ENCODE data around the gene NPTX1.

Gene NPTX1

DNA sequence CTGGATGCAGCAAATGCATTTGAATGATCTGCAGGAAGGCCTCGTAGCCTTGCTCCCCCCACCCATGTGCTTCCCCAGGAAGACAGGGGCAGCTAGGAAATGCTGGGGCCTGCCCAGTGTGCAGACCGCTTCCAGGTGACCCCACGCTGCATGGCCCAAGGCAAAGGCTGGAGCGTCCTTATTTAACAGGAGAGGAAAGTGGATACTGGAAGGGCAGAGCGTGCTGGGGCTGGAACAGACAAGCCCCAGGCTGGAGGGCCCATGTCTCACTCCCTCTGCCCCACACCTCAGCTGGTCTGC lies 26.1 kb upstream of the NPTX1 start:
- DNase-seq, result no peak

DNA sequence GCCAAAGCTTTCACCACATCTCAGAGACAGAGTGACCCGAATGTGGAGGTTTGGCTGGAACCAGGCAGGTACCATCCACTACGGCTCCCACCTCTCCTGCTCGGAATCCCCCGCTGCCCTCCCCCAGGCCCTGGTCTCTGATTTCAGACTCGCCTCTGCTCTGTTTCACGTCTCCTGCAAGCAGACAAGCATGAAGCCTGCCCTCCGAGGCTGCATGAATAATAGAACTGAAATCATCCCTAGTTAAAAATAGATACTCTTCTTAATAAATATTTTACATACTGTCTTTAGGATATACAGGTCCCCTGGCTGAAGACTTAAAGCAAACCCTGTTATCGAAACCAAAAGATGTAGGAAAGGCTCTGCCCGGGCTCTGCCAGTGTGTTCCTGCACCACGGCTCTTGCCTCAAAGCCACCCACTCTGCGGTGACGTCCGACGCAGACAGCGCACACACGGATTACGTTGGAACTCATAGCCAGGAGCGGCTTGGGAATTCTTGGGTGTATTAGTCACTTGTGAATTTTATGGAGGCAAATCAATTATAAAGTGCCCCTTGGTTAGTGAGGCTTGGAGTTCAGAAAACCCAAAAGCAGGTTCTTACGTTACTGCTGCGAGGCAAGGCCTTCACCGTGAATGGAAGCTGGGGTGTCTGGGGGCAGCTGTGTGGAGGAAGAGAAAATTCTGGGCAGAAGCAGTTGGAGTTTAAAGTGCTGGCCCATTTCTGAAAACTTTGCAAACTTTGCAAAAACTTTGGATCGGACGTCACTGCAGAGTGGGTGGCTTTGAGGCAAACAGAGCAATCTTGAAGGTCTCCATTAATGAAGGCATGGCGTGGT lies 25.6 kb upstream of the NPTX1 start:
- no peak for DNase-seq

DNA sequence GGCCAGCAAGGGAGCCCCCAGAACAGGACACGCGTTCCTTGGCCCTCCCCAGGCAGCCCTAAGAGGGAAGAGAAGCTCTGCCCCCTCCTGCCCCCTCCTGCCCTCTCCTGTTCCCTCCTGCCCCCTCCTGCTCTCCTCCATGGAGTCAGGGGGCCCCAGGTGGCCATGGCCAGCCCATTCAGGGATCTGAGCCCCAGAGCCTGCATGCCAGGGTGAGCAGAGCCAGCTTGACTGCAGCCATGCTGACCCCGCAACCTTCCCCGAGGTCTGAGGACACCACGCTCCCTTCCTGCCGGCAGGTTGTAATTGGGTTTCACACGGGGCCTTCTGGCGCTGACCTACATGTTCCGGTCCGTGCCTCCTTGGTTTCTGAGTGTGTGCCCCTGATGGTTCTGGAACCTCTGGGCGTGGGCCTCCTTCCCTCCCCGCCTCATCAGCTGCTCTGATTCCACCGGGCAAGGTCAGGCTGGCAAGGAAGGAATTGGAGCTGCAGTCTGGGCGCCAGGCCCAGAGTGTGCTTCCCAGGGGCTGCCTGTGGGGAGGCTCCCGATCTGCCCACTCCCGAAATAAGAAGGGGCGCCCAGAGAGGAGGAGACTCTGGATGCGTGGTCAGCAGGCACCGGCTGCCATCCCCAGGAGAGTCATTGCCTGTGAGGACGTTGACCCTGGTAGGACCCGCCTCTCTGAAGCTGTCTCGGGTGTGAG lies 23.7 kb upstream of the NPTX1 start:
- no peak for DNase-seq

DNA sequence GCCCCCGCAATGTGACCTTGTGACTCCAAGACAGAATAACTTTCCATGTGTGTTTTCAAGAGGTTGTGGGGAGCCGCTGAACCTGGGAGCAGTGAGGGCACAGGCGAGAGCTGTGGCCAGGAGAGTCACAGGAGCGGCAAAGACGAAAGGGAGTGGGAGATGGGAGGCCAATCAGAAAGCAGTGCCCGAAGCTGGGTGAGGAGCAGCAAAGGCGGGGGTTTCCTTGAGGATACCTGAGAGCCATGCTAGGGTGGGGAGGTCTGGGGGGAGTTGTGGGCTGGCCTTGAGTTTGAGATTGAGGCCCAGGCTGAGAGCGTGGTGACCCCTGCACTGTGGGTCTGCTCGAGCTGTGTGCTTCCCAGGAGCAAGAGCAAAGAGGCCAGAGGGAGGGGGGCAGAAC lies 23.2 kb upstream of the NPTX1 start:
- no peak for DNase-seq

DNA sequence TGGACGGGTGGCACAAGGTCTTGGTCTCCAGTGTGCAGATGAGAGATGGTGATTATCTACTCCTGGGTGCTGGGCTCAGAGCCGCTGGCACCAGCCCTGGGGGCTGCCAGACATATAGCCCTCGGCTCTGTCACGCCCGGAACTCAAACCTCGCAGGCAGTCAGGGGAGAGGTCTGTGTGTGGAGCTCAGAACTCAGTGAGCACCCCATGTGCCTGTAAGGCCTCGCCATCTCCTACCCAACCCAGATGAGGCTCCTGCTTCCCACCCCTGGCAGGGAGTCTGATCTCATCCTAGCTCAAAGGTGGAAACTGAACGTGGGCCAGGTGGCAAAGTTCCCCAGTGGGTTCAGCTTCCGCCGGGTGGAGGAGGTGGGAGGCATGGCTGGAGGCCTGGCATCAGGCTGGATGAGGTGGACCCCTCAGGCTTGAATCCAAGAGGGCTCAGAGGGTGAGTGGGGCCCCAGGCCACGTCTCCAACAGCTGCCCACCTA lies 22.6 kb upstream of the NPTX1 start:
- DNase-seq, result no peak

DNA sequence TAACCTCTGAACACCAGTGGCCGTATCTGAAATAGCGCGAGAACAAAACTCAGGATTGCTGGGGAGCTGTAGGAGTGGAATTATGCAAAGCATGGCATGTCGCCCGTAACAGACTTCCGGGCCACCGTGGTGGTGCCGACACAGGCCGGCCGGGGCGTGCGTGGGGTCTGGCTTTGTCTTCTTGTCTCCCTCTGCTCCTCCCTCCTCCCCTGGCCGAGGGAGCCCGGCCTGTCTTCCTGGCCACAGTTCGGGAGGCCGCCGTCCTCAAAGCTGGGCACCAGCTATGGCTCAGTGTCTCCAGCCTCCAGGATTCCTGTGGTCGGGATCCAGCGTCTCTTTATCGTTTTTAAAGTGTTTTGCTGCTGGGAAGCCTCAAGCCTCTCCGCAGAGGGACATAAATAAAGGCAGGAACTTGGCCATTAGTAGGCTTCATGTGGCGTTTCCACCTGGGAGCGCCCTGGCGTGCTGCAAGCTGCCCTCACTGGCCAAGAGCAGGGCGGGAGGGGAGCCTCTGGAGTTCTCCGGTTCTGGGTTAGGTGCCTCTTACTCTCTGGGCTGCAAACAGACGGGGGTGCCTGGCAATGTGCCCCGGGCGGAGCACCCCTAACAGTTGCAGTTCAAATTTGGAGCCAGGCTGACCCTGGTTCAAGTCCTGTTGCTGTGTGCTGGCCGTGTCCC lies 22.0 kb upstream of the NPTX1 start:
- no peak for DNase-seq

DNA sequence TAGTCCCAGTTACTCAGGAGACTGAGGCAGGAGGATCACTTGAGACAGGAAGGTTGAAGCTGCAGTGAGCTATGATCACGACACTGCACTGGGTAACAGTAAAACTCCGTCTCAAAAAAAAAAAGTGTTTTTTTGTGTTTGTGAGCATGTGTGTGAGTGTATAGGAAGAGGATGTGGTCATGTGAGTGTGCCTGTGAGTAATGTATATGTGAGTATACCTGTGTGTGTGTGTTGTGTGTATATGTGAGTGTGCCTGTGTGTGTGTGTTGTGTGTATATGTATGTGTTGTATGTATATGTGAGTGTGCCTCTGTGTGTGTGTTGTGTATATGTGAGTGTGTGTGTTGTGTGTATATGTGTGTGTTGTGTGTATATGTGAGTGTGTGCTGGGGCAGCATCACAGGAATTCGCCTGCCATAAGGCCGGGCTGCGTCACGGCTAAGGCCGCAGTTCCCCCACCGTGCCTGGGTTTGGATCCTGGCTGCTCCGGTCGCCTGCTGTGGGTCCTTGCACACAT lies 21.4 kb upstream of the NPTX1 start:
- DNase-seq, result no peak

DNA sequence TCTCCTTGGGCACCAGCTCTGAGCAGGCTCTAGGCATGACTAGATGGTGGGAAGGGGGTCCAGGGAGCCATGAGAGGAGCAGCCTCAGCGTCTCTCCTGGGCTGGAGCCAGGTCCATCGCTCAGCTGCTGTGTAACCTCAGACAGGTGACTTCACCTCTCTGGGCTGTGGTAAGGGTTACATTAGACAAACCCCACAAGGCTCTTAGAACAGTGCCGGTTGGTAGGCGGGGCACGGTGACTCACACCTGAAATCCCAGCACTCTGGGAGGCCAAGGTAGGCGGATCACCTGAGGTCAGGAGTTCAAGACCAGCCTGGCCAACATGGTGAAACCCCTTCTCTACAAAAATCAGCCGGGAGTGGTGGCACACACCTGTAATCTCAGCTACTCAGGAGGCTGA lies 18.1 kb upstream of the NPTX1 start:
- no peak for DNase-seq

DNA sequence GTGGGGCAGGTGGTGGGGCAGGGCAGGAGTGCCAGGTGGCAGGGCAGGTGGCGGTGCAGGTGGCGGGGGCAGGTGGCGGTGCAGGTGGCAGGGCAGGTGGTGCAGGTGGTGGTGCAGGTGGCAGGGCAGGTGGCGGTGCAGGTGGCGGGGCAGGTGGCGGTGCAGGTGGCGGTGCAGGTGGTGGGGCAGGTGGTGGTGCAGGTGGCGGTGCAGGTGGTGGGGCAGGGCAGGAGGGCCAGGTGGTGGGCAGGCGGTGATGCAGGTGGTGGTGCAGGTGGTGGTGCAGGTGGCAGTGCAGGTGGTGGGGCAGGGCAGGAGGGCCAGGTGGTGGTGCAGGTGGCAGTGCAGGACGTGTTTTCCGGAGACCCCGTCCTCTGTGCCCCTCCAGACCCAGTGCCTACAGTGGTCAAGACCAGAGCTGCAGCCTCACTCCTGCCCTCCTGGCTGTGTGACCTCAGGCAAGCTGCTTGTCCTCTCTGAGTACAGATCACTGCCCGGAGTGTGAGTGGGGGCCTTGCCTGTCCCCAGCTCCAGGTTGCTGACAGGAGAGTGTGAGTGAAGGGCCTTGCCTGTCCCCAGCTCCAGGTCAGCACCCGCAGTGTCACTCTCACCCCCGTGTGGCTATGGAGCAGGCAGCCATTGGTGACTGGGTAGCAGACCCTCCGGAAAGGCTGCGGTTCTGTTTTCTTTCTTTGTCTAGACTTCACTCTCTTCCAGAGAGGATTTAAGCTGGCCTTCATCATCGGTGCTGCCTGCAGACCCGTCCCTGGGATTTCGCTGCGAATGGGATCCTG lies 16.1 kb upstream of the NPTX1 start:
- DNase-seq, result no peak

DNA sequence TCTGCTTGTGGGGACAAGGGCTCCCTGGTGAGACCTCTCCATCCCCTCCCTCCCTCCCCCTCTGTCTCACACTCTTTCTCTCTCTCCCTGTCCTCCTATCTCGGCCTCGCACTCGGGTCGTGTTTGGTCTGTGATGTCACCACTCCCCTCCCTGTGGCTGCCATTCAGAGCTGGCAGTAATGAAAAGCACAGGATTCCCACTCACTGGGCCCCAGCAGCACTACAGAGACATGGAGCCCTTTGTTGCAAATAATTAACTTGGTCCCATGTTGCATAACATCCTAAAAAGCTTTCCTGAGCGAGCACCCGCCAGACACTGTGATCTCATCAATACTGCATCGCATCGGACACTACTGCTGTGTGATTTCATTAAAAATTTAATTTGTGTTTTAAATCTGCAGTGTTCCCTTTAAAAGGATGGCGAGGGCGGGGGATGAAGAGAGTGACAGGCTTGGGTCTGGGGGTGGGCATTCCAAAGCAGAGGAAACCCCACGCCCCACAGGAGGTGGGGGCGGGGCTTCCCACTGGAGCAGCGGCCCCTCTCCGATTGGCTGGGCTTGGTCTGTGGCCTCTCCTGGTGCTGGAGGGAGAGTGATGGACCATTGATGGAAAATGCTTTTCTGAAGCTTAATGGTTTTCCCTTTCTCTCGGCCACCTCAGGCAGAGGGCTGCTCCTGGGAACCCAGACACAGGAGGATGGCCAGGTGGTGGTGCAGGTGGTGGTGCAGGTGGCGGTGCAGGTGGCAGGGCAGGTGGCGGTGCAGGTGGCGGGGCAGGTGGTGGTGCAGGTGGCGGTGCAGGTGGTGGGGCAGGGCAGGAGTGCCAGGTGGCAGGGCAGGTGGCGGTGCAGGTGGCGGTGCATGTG lies 15.3 kb upstream of the NPTX1 start:
- DNase-seq, result no peak

DNA sequence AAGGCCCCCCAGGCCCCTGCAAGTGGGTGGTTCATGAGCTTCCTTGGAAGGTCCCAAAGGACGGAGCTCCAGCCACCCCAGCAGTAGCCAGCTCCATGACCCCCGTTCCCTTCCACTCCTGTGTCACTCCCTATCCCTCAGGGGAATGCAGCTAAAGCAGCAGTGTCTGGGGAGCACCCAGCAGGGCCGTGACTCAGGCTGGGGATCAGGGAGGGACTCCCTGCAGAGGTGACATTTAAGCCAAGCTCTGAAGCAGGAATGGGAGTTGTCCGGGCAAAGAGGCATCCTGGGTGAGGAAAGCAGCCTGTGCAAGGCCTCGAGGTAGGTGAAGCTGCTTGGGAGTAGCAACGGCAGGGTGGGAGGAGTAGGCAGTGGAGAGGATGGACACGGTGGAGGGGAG lies 11.1 kb upstream of the NPTX1 start:
- no peak for DNase-seq

DNA sequence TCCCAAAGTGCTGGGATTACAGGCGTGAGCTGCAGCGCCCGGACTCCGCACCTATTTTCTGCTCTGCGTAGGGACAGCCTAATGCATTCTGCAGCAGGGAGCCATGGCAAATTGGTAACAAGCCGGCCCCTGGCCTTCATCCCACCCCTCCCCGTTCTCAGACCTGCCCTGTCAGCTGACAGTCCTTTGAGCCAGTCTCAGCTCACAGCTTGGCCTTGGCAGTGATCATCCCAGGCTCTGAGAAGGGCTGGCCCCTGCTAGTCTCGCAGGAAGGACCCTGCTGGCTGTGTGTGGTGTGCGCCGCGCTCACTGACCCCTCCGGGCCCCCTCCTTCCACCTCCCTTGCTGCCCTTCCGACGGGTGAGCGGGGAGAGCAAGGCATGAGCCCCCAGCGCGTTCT lies 10.3 kb upstream of the NPTX1 start:
- no peak for DNase-seq

DNA sequence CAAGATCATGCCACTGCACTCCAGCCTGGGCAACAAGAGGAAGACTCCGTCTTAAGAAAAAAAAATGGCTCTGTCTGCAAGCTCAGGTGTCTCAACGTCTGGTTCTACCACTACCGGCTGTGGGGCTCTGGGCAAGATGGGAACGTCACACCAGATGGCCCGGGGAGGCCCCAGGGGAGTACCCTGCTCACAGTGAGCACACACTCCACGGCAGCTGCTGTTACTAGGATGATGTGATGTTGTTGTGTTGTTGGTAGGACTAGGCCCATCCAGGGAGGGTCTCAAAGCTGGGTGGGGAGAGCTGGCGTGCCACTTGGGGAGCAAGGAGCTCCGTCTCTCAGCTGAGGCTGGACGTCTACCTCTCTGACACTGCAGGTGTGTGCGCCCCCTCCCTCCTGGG lies 9.4 kb upstream of the NPTX1 start:
- DNase-seq, result no peak

DNA sequence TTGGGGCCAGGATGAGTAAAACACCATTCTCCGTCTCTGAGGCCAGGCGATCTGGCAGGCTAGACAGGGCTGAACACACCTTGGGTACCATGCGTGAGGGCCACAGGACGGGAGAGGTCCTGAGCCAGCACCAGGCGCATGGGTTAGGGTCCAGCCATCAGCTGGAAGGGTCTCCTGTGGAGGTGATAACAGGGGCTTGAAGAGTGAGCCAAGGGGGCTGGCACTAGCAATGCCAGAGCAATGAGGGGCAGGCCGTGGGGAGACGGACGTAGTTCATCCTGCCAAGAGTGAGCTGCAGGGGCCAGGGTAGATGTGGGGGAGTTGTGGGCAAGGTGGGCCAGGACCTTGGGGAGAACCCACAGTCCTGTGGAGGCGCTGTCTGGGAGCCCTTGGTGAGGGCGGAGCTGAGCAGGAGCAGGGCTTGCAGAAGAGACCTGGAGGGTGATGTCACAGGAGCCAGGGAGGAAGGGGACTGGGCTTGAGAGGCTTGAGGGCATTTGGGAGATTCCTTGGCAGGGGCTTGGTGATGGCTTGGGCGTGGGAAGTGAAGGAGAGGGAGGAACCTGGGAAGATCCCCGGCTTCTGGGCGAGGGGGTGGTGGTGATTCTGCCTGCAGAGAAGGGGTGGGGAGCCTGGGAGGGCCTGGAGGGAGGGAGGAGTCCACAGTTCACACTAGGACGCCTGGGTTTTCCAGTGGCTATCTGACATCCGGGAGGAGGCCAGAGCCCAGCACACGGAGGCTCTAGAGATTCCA lies 6.3 kb upstream of the NPTX1 start:
- DNase-seq, result no peak

DNA sequence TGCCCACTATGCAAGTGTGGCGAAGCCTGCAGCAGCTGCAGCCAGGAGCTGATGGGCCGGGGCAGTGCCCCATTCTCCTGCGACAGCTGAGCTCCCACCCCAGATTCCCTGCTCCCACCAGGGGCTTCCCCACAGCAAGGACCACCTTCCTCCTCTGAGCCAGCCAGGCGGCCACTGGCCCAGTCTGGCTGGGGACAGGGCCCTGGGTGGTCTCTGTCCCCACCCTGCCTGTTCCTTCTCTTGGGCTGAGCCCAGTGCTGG lies 5.6 kb upstream of the NPTX1 start:
- DNase-seq, result no peak

DNA sequence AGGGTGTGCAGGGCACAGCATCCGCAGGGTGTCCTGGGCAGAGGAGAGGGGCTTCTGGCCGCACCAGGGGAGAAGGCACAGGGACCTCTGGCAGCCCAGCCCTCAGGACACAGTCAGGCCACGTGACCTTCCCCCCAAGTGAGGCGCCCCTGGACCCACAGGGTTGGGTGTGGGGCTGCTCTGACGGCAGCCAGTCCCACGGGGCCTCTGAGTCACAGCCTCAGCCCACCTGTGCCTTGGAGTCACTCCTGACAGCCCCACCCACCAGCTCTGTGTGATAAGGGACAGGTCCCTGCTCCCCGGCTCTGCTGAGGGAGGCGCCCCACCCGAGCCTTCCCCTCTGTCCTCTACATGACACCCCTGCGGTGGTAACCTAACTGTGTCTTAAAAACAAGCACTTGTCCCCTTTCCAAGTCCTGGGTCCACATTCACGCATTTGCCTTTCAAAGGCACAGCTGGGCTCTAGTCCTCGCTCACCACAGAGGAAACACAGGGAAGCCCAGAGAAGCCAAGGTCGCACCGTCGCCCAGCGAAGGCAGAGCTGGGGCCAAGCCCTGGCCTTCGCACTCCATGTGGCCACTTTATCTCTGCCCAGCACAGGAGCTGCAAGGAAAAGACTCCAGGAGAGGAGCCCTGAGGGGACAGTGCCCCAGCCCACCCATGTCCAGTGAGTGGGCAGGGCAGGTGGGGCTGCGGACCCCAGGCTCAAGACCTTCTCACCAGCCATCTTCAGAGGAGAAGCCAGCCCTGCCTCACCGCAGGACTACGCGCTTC lies 5.1 kb upstream of the NPTX1 start:
- DNase-seq, result no peak

DNA sequence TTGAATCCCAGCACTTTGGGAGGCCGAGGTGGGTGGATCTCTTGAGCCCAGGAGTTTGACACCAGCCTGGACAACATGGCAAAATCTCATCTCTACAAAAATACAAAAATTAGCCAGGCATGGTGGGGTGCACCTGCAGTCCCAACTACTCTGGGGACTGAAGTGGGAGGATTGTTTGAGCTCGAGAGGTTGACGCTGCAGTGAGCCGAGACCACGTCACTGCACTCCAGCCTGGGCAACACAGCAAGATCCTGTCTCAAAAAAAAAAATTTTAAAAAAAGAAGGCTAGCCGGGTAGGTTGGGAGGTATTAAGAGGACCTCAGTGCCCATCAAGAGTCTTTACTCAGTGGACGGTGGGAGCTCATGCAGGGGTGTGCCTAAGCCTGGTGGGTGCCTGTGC lies 3.8 kb upstream of the NPTX1 start:
- no peak for DNase-seq

DNA sequence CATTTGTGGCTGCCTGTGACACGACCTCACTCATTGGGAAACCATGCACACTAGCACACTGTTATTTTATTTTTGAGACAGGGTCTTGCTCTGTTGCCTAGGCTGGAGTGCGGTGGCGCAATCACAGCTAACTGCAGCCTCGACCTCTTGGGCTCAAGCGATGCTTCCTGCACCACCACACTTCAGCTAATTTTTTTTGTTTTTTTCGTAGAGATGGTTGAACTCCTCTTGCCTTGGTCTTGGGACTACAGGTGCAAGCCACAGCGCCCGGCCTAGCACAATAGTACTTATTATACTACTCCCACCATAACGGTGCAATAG lies 2.8 kb upstream of the NPTX1 start:
- no peak for DNase-seq

DNA sequence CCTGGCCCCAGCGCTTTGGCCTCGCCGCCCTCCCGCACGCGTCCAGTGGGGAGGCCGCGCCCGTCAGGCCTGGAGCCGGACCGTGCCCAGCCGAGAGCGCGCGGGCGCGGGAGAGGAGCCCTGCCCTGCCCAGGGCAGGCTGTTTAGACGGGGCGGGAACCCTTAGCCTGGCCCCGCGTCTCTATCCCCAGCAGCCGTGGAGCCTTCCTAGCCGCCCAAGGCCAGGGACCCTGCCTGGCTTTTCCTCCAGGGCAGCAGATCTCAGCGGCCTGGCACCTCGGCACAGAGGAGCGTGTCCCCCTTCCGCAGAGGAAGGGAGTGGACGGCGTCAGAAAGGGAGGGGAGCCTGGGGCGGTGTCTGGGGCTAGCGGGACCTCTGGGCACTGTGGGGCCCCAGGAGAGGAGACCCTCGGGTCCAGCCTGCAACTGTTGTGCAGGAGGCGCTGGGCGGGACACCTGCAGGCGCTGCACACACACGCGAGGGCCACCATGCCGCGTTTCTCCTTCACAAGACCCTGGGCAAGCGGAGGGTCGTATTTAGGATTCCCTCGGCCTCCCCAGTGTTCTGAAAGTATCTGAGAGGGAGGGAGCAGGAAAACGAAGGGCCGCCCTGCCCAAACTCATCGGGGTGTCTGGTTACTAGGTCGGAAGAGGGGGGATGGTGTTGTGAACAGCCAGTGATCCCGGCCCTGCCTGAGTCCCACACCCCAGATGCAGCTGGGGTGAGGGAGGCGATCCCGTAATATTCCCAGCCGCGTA lies 2.3 kb upstream of the NPTX1 start:
- no peak for DNase-seq
